Natural killer cell (primary cell): ENCODE measurements around the gene ITGA7. TPM values are rescaled to one million over a fixed set of nuclear protein-coding genes. Genes with fewer than 3 reads are reported as not detected.
A peak's percentile ranks its signal among the peaks of the same experiment; 100 is the strongest.

Experiments used
- ATAC-seq, 3 donors: fragments of 150-1000 bp in 2 of 3; fragments of 200-7000 bp in 1 of 3; cut with Tn5 transposase; 1 replicate in 1 of 3; 2 replicates in 2 of 3; pipeline ENCODE4 v1.10.0; 2021; ENCODE audit warnings: mild to moderate bottlenecking in 2 of 3, moderate library complexity in 2 of 3
- DNase-seq, 2 donors: peaks; one replicate each; pipeline versions ENCODE4 v3.0.0 to v3.0.0-alpha.2; 2013 to 2021; ENCODE audit warnings: mixed read lengths in 1 of 2
- H3K27ac ChIP-seq: one replicate; pipeline ENCODE4 v1.5.1; 2013; ENCODE audit warnings: mild to moderate bottlenecking, low read length
- H3K27me3 ChIP-seq: one replicate; pipeline ENCODE4 v1.6.1; 2013; ENCODE audit warnings: low read length; ENCODE audit not compliant: control insufficient read depth, insufficient read depth
- H3K36me3 ChIP-seq: one replicate; pipeline ENCODE4 v1.6.1; 2013; ENCODE audit warnings: low read length; ENCODE audit not compliant: control insufficient read depth, insufficient read depth
- H3K4me1 ChIP-seq: one replicate; pipeline ENCODE4 v1.6.1; 2013; ENCODE audit warnings: low read length; ENCODE audit not compliant: control insufficient read depth, insufficient read depth
- H3K4me3 ChIP-seq: one replicate; pipeline ENCODE4 v1.5.1; 2013; ENCODE audit warnings: low read length
- H3K9me3 ChIP-seq: one replicate; pipeline ENCODE4 v1.6.1; 2013; ENCODE audit warnings: low read length; ENCODE audit not compliant: control insufficient read depth, insufficient read depth
- H3K27ac Mint-ChIP-seq, 2 donors: one replicate each; pipeline ENCODE4 v1.8.0; 2022; ENCODE audit warnings: mild to moderate bottlenecking in 2 of 2, mixed read lengths in 2 of 2, moderate library complexity in 1 of 2
- H3K27me3 Mint-ChIP-seq, 2 donors: one replicate each; pipeline ENCODE4 v1.8.0; 2022; ENCODE audit warnings: low read depth in 2 of 2, mixed read lengths in 2 of 2
- H3K36me3 Mint-ChIP-seq: one replicate; pipeline ENCODE4 v1.8.0; 2022; ENCODE audit warnings: mixed read lengths
- H3K4me1 Mint-ChIP-seq, 2 donors: one replicate each; pipeline ENCODE4 v1.8.0; 2022; ENCODE audit warnings: mixed read lengths in 2 of 2
- H3K4me3 Mint-ChIP-seq: one replicate; pipeline ENCODE4 v1.8.0; 2022; ENCODE audit warnings: mild to moderate bottlenecking, moderate library complexity, mixed read lengths
- H3K9me3 Mint-ChIP-seq, 2 donors: one replicate each; pipeline ENCODE4 v1.8.0; 2022; ENCODE audit warnings: mixed read lengths in 2 of 2
- WGBS: methylation state at CpG from one replicate; pipeline ENCODE4 v1.1.7; 2013; ENCODE audit warnings: missing lambda C conversion rate; ENCODE audit not compliant: insufficient coverage; 5-methylcytosine and 5-hydroxymethylcytosine counted together
- intact Hi-C: fragments of 100-400 bp; cut with micrococcal nuclease; formaldehyde crosslinking; loops from one replicate; pipeline ENCODE4 v1.14.2; 2022
- total RNA-seq, 4 donors: library from RNA; stranded (reverse); fragments of 120-200 nt in 1 of 4; gene quantifications; one replicate each; pipeline versions ENCODE4 v1.2.3 to v1.2.4, GENCODE V29; 2013 to 2022
- TF ChIP-seq, protein P1 (sequence below): fragments of 200-600 bp; IDR thresholded peaks from one replicate; pipeline ENCODE4 v1.8.0; 2022; ENCODE audit warnings: antibody characterized with exemption

Gene ITGA7
- total RNA-seq, 3 donors from 2014 or later (not counting 1 experiment from before 2014, with no cell fraction given), result 2.8 to 4.6 (median 4.3) TPM

DNA sequence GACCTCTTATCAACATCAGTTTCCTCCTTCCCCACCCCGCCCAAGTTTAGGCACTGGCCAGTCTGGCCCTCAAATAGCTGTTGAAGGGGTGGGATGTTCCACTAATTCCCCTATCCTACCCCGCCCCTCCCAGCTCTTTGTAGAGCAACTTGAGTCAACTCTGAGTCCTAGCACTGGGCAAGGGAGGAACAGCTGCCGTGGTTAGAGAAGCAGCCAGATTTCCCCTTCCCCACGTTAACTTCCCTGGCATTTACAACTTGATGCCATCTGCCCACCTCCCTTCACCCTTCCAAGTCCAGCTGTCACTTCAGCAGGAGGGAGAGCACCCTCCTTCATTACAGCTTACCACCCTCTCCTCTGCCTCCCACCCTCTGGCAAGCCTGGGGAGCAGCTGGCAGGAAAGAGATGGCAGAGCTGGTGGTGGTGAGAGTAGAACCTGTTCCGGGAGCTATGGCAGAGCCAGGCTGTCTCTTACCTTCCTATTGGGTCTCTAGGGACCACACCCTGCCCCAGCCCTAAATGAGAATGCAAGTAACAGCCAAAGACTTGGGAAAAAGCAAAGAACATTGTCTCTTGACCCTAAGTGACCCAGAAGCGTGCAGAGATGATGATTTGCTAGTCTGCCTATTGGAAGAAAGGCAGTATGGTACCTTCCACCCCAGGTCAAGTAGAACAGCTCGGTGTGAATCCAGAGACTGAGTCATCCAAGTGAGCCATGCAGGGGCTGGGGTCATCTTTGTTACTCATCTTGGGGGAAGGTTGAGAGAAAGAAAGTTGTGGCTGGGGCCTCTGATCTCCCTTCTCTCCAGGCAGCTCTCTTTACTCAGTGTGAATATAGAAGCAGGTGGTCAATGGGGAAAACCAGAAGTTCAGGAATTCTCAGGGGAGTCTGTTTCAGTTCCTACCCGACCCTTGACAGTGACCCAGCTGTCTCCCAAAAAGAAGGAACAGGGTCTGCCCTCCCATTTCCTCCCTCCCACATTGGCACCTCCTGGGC lies 9.6 kb upstream of the ITGA7 start:
- Mint-ChIP-seq H3K36me3 (no peaks in the 10 kb centered on the region), H3K27ac (peak overlapping the region; percentile 96 to 98), H3K9me3 (no peaks in the 10 kb centered on the region), H3K4me1 (peaks cover 18 to 32% of the 10 kb centered on the region in 2 donors), H3K4me3 (peak overlapping the region; percentile 97), H3K27me3 (no peaks in the 10 kb centered on the region)
- Histone ChIP-seq H3K27ac (no peak overlapping the region), H3K4me1 (peaks cover 42% of the 10 kb centered on the region), H3K4me3 (peak overlapping the region; percentile 87), H3K9me3 (no peaks in the 10 kb centered on the region), H3K27me3 (no peaks in the 10 kb centered on the region), H3K36me3 (peaks cover 9% of the 10 kb centered on the region)
- 63% methylated on average over 7 of the region's 8 CpGs for WGBS
- TF ChIP-seq, protein P1, sequence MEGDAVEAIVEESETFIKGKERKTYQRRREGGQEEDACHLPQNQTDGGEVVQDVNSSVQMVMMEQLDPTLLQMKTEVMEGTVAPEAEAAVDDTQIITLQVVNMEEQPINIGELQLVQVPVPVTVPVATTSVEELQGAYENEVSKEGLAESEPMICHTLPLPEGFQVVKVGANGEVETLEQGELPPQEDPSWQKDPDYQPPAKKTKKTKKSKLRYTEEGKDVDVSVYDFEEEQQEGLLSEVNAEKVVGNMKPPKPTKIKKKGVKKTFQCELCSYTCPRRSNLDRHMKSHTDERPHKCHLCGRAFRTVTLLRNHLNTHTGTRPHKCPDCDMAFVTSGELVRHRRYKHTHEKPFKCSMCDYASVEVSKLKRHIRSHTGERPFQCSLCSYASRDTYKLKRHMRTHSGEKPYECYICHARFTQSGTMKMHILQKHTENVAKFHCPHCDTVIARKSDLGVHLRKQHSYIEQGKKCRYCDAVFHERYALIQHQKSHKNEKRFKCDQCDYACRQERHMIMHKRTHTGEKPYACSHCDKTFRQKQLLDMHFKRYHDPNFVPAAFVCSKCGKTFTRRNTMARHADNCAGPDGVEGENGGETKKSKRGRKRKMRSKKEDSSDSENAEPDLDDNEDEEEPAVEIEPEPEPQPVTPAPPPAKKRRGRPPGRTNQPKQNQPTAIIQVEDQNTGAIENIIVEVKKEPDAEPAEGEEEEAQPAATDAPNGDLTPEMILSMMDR, result no peak
- no peak for DNase-seq
- no peak for ATAC-seq
- intact Hi-C loops, result no loop called here

- Histone ChIP-seq H3K27ac (peak overlapping the region; percentile 73), H3K27me3 (no peaks in the 10 kb centered on the region), H3K4me3 (peak overlapping the region; percentile 87), H3K9me3 (no peaks in the 10 kb centered on the region), H3K36me3 (peaks cover 9% of the 10 kb centered on the region), H3K4me1 (peaks cover 40% of the 10 kb centered on the region)
- DNase-seq, result no peak
- Mint-ChIP-seq H3K9me3 (no peaks in the 10 kb centered on the region), H3K27ac (peak overlapping the region; percentile 96 to 98), H3K4me1 (peaks cover 18 to 32% of the 10 kb centered on the region in 2 donors), H3K4me3 (peak overlapping the region; percentile 97), H3K36me3 (no peaks in the 10 kb centered on the region), H3K27me3 (peaks cover 0 to 3% of the 10 kb centered on the region in 2 donors)
- intact Hi-C loops, result no loop called here
- ATAC-seq, result no peak
- WGBS, result 0% methylated on average over 9 of the region's 13 CpGs
- TF ChIP-seq, protein P1, result no peak
These were observed 8.9 kb upstream of the ITGA7 start for GRCh38 chr12:55716582-55716957.

DNA sequence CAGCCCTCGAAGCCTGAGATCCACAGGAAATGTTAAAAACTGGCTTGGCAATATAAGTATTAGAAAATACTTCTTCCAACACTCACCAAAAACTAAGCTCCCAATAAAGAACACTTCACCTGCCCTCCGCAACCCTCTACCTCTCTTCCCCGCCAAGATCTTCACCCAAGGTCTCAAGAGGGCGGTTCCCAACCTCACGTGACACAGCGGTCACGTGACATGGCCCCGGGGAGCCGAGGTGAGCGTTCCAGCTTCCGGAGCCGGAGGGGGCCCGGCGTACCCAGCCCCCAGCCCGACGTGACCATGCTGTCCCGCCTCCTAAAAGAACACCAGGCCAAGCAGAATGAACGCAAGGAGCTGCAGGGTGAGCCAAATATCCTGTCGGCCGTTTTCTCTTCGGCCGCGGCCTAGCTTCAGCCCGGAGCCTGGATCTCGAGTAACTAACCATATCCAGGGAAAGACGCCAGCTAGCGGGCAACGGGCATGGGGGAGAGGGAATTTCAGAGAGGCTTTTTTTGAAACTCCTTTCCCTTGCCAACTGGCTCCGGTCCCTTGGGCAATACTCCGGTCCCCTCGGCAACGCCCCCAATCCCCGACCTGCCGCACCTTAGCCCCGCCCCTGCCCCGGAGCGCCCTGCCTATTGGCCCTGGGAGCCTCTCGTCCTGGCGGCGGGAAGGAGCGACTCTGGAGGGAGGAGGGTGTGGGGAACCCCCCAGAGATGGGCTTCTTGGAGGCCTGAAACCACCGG lies 8.3 kb upstream of the ITGA7 start, which contains the start of gene BLOC1S1:
BLOC1S1 (plus strand) TSS at position 214 of the 749 bp plus-strand sequence; CDS start at position 220, 6 bp downstream.
- peaks cover 18 to 28% of the 10 kb centered on the region in 2 donors for H3K4me1 Mint-ChIP-seq
- Histone ChIP-seq H3K36me3 (peaks cover 9% of the 10 kb centered on the region), H3K4me1 (peaks cover 35% of the 10 kb centered on the region), H3K9me3 (no peaks in the 10 kb centered on the region), H3K4me3 (peak within 1 kb of the TSS; percentile 87), H3K27ac (peak within 1 kb of the TSS; percentile 73), H3K27me3 (no peaks in the 10 kb centered on the region)
- peak within 1 kb of the TSS; percentile 97 for H3K4me3 Mint-ChIP-seq
- H3K9me3 Mint-ChIP-seq, result no peaks in the 10 kb centered on the region
- H3K36me3 Mint-ChIP-seq, result no peaks in the 10 kb centered on the region
- intact Hi-C loops, result no loop called here
- ATAC-seq, result peak; percentile 87 to 91 (median 90)
- DNase-seq, result peak; percentile 91 to 97
- TF ChIP-seq, protein P1, result no peak
- H3K27me3 Mint-ChIP-seq, result peaks cover 0 to 3% of the 10 kb centered on the region in 2 donors
- under 1% methylated on average over 41 of the region's 42 CpGs for WGBS
- H3K27ac Mint-ChIP-seq, result peak within 1 kb of the TSS; percentile 96 to 98
